Thoracic aorta (tissue), 2 donors: ENCODE results near the gene SDK1. TPM values are rescaled to one million over a fixed set of nuclear protein-coding genes. Genes with fewer than 3 reads are reported as not detected.
"Not testable (repeated sequence)": the region's sequence is repeated elsewhere in the genome, so short reads cannot be mapped to it uniquely, and the experiment has no call there.

Experiments
- ATAC-seq: fragments of 150-250 bp; one replicate; pipeline ENCODE4 v1.8.0; 2017; ENCODE audit warnings: low read depth; ENCODE audit not compliant: insufficient number of reproducible peaks, low FRiP score
- DNase-seq: peaks from one replicate; pipeline ENCODE4 v3.0.0-alpha.2; 2020; ENCODE audit warnings: low spot score
- H3K27ac ChIP-seq, 2 donors: fragments of 200-600 bp; sonication (generic); 1 replicate in 1 of 2; 2 replicates in 1 of 2; pipeline ENCODE4 v1.5.1; 2016; ENCODE audit warnings: mild to moderate bottlenecking in 2 of 2, moderate library complexity in 2 of 2
- H3K27me3 ChIP-seq: fragments of 200-600 bp; sonication (generic); replicated peaks from 2 replicates; pipeline ENCODE4 v1.6.0; 2016; ENCODE audit warnings: mild to moderate bottlenecking; ENCODE audit not compliant: insufficient read depth
- H3K36me3 ChIP-seq: fragments of 200-600 bp; sonication (generic); one replicate; pipeline ENCODE4 v1.5.1; 2016
- H3K4me1 ChIP-seq, 2 donors: fragments of 200-600 bp; sonication (generic); 1 replicate in 1 of 2; 2 replicates in 1 of 2; pipeline versions ENCODE4 v1.5.1 to v1.6.0; 2016; ENCODE audit warnings: low read depth in 2 of 2, mild to moderate bottlenecking in 1 of 2; ENCODE audit not compliant: control insufficient read depth in 1 of 2
- H3K4me3 ChIP-seq: fragments of 200-600 bp; sonication (generic); 2 replicates; pipeline ENCODE4 v1.5.1; 2016; ENCODE audit warnings: mild to moderate bottlenecking
- H3K9me3 ChIP-seq: fragments of 200-600 bp; sonication (generic); 2 replicates; pipeline ENCODE4 v1.5.1; 2016
- total RNA-seq, 2 donors: library from RNA; depleted of rRNA; stranded (reverse); fragments of >200 nt; gene quantifications; one replicate each; pipeline versions ENCODE4 v1.1.0 to v1.2.3, GENCODE V29; 2016
- TF ChIP-seq, protein P1 (sequence below): fragments of 200-600 bp; sonication (generic); IDR thresholded peaks from one replicate; pipeline ENCODE4 v1.5.1; 2019; ENCODE audit warnings: antibody characterized with exemption

The SDK1 gene
- total RNA-seq, 2 donors from 2014 or later, result 27.5 to 29.2 TPM

DNA sequence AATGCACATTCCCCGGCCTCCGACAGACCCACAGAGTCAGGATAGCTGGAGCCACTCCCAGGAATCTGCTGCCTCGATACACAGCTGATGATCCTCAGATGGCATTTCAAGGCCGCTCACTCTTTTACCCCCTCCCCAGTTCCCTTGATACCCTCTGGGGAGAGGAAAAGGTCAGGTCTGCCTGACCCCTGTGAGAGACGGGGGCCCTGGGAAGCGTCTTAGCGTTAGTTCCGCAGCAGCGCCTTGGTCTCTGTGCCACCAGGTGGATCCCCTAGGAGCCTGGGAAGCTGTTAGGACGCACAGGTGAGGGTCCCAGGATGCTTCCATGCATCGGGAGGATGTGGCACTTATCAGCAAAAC lies 960.5 kb downstream of the SDK1 start:
- Histone ChIP-seq H3K27me3 (no peaks in the 10 kb centered on the region), H3K9me3 (no peaks in the 10 kb centered on the region), H3K4me3 (no peak overlapping the region), H3K4me1 (peaks cover 0 to under 1% of the 10 kb centered on the region in 2 donors), H3K36me3 (no peaks in the 10 kb centered on the region), H3K27ac (no peak overlapping the region)
- ATAC-seq, result no peak
- no peak for DNase-seq
- TF ChIP-seq, protein P1, sequence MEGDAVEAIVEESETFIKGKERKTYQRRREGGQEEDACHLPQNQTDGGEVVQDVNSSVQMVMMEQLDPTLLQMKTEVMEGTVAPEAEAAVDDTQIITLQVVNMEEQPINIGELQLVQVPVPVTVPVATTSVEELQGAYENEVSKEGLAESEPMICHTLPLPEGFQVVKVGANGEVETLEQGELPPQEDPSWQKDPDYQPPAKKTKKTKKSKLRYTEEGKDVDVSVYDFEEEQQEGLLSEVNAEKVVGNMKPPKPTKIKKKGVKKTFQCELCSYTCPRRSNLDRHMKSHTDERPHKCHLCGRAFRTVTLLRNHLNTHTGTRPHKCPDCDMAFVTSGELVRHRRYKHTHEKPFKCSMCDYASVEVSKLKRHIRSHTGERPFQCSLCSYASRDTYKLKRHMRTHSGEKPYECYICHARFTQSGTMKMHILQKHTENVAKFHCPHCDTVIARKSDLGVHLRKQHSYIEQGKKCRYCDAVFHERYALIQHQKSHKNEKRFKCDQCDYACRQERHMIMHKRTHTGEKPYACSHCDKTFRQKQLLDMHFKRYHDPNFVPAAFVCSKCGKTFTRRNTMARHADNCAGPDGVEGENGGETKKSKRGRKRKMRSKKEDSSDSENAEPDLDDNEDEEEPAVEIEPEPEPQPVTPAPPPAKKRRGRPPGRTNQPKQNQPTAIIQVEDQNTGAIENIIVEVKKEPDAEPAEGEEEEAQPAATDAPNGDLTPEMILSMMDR, result no peak

DNA sequence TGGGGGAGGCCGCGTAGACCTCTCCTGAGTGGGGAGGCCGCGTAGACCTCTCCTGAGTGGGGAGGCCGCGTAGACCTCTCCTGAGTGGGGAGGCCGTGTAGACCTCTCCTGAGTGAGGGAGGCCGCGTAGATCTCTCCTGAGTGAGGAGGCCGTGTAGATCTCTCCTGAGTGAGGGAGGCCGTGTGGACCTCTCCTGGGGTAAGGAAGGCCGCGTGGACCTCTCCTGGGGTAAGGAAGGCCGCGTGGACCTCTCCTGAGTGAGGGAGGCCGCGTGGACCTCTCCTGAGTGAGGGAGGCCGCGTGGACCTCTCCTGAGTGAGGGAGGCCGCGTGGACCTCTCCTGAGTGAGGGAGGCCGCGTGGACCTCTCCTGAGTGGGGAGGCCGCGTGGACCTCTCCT lies 963.2 kb downstream of the SDK1 start:
- H3K9me3 ChIP-seq, ATAC-seq, H3K36me3 ChIP-seq, H3K27me3 ChIP-seq, H3K27ac ChIP-seq, DNase-seq, H3K4me1 ChIP-seq, H3K4me3 ChIP-seq: not testable (repeated sequence)

DNA sequence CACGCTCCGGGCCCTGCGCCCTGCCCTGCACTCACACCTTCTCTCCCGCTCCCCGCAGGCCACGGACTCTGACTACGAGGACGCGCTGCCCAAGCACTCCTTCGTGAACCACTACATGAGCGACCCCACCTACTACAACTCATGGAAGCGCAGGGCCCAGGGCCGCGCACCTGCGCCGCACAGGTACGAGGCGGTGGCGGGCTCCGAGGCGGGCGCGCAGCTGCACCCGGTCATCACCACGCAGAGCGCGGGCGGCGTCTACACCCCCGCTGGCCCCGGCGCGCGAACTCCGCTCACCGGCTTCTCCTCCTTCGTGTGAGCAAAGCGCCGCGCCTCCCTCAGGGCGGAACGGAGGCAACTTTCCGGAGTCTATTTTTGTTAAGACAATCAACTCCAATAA lies 964.0 kb downstream of the SDK1 start:
- Histone ChIP-seq H3K27me3 (no peaks in the 10 kb centered on the region), H3K4me1 (no peaks in the 10 kb centered on the region), H3K27ac (no peak overlapping the region), H3K9me3 (no peaks in the 10 kb centered on the region), H3K4me3 (no peak overlapping the region), H3K36me3 (peaks cover 3% of the 10 kb centered on the region)
- no peak for ATAC-seq
- no peak for DNase-seq
- TF ChIP-seq, protein P1, result no peak

DNA sequence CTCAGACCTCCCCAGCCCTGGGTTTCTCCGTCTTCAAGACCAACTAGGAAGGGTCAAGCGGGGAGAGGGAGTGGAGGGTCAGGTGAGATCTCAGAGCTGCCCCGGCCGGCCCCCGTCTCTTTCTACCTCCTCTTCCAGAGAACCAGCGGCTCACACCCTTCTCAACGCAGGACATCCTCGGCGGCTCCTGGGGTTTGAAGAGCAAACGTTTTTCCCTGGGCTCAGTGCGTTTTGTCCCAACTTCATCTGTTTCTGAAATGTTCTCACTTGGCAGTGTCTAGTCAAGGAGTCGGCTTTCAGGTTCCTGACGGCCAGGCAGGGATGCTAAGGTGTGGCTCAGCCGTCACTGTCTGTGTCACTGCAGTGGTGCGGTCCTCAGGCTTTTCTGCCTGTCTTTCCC lies 964.6 kb downstream of the SDK1 start:
- ATAC-seq (no peak), DNase-seq (no peak)
- H3K27ac ChIP-seq, result no peak overlapping the region
- H3K27me3 ChIP-seq, result no peaks in the 10 kb centered on the region
- TF ChIP-seq, protein P1, result no peak
- H3K4me1 ChIP-seq, result no peaks in the 10 kb centered on the region
- no peak overlapping the region for H3K4me3 ChIP-seq
- H3K9me3 ChIP-seq, result no peaks in the 10 kb centered on the region
- H3K36me3 ChIP-seq, result peaks cover 3% of the 10 kb centered on the region

DNA sequence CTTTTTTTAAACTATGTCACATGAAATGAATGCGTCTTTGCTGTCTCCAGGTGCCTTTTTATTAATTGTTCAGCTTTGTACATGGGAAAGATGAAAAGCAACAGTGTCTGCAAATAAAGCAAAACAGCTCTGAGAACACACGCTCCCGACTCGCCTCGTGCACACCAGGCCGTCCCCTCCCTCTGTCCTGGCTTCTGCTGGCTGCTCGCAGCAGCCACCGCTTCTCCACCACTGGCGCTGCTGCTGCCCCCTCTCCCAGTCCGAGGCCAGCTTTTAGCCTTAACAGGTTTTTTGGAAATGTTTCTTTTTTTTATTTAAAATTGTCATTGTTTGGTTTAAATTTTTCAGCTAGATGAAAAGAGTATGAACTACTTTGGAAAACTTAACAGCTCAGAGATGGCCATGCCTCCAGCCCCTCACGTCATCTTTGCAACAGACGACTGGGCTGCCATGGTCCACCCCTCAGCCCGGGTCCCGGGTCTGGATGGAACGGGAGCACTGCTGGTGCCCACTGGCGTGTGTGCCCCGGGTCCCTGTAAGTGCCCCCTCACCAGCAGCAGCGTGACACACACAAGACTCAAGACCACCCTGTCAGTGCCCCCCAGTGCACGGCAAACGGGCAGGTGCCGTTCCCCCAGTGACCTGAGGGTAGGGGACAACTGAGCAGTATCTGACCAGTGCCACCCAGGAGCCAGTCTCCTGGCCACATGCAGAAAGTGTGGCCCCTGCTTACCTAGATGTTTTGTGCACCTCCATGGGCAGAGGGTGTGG lies 965.4 kb downstream of the SDK1 start:
- TF ChIP-seq, protein P1, result no peak

More for the DNA sequence above, 965.4 kb downstream of the SDK1 start:
- Histone ChIP-seq H3K27ac (no peak overlapping the region), H3K27me3 (no peaks in the 10 kb centered on the region), H3K4me3 (no peak overlapping the region), H3K36me3 (peaks cover 3% of the 10 kb centered on the region), H3K4me1 (no peaks in the 10 kb centered on the region), H3K9me3 (no peaks in the 10 kb centered on the region)
- no peak for DNase-seq
- no peak for ATAC-seq
